ENCODE results near the gene METTL26.

METTL26 gene

GRCh38 chr16:592518-593306, 43.4 kb downstream of the METTL26 start:
- no peak overlapping the region for H3K4me3 ChIP-seq (replicated peaks; ENCODE audit: low read depth, low read length)
- no peak for DNase-seq (ENCODE audit: extremely low read depth, low read depth)
- no peak for TF ChIP-seq CTCF (IDR thresholded peaks at IDR 0.05; ENCODE audit: low read depth, low read length, missing control alignments)

- no peak for DNase-seq (ENCODE audit: extremely low read depth, low read depth)
- no peak for TF ChIP-seq CTCF (IDR thresholded peaks at IDR 0.05; ENCODE audit: low read depth, low read length, missing control alignments)
- H3K4me3 ChIP-seq (replicated peaks; ENCODE audit: low read depth, low read length) = no peak overlapping the region
These were observed 44.1 kb downstream of the METTL26 start for GRCh38 chr16:591892-592517.

GRCh38 chr16:591231-591630, 44.9 kb downstream of the METTL26 start:
- H3K4me3 ChIP-seq (replicated peaks; ENCODE audit: low read depth, low read length) = peak overlapping the region; percentile 74
- no peak for DNase-seq (ENCODE audit: extremely low read depth, low read depth)
- TF ChIP-seq CTCF (IDR thresholded peaks at IDR 0.05; ENCODE audit: low read depth, low read length, missing control alignments) = no peak

- DNase-seq (ENCODE audit: extremely low read depth, low read depth) = no peak
- peak overlapping the region; percentile 74 for H3K4me3 ChIP-seq (replicated peaks; ENCODE audit: low read depth, low read length)
- TF ChIP-seq CTCF (IDR thresholded peaks at IDR 0.05; ENCODE audit: low read depth, low read length, missing control alignments) = no peak
These were observed 45.3 kb downstream of the METTL26 start for GRCh38 chr16:590815-591200.

DNA sequence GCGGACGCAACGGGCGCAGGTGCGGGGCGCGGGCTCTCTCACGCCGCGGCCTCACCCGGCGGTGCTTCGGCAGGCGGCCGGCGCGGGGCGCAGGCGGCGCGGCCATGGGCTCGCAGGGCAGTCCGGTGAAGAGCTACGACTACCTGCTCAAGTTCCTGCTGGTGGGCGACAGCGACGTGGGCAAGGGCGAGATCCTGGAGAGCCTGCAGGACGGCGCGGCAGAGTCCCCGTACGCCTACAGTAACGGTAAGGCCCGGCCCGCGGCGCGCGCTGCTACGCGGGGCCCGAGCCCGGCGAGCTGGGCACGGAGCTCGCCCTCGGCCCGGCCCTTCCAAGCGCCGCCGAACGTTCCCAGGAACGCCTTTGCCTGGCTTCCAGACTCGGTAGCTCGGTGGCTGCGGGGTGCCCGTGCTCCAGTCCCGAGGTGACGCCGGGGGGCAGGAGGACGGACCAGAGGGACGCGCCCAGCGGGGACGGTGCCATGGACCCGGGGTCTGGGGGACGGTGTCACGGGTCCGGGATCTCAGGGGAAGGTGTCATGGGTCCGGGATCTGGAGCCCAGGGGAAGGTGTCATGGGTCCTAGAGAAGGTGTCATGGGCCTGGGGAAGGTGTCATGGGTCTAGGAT, 45.8 kb downstream of the METTL26 start:
- no peak for TF ChIP-seq CTCF (IDR thresholded peaks at IDR 0.05; ENCODE audit: low read depth, low read length, missing control alignments)
- no peak for DNase-seq (ENCODE audit: extremely low read depth, low read depth)
- peak overlapping the region; percentile 74 for H3K4me3 ChIP-seq (replicated peaks; ENCODE audit: low read depth, low read length)

DNA sequence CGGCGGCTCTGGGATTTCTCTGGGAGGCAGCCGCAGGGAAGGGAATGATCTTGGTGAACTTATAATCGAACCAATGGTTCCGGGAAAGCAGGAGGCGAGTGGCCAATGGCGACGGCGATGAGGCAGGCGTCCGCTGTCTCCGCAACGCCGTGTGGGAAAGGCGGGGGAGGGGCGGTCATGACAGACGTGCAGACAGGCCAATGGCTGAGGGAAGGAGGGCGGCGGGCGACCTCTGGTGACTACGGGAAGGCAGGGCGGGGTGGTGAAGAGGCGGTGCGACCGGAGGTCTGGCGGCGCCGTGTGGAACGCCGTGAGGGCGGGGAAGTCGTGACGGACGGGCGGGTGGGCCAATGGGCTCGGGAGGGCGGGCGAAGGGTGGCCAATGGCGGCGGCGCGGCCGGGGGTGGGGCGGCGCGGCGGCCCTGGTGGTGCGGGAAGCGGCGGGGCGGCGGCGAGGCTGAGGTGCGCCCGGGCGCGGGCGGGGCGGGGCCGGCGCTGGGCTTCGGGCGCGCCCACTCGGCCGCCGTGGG, 46.4 kb downstream of the METTL26 start, which contains the start of gene RAB40C:
TSS of gene RAB40C (plus strand) at position 409 of the 530 bp plus-strand sequence. CDS start 226 bp downstream, outside the sequence.
- DNase-seq (ENCODE audit: extremely low read depth, low read depth) = peak; percentile 87
- H3K4me3 ChIP-seq (replicated peaks; ENCODE audit: low read depth, low read length) = peak within 1 kb of the TSS; percentile 79
- TF ChIP-seq CTCF (IDR thresholded peaks at IDR 0.05; ENCODE audit: low read depth, low read length, missing control alignments) = no peak
